GM18907 (cell line): Measurements from ENCODE around the gene TOMM6.
A peak's percentile ranks its signal among the peaks of the same experiment; 100 is the strongest.
"Not testable (repeated sequence)": the region's sequence is repeated elsewhere in the genome, so short reads cannot be mapped to it uniquely, and the experiment has no call there.

Experiments
- ATAC-seq: cut with Tn5 transposase; IDR thresholded peaks from one replicate; pipeline ENCODE4 v1.9.1; 2021; ENCODE audit warnings: mild to moderate bottlenecking, moderate library complexity; ENCODE audit not compliant: unreplicated experiment

The TOMM6 gene

GRCh38 chr6:41759905-41760579 lies 27.5 kb upstream of the TOMM6 start:
- ATAC-seq: no peak

DNA sequence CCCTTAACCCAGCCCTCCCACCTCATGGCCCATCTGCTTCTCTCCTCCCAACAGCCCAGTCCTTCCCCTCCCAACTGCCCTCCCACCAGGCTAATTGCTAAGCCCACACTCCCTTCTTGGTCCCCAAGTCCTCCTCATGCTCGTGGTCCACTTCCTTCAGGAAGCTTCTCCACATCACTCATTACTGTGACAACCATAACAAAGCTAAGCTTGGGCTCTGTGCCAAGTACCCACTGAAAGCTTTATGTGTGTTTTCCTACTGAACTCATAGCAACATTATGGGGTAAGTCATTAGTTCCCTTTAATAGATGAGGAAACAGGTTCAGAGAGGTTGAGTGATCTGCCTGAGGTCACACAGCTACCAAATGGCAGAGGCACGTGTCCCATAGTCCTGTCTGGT lies 24.0 kb upstream of the TOMM6 start:
- no peak for ATAC-seq

- not testable (repeated sequence) for ATAC-seq
These were observed 21.3 kb upstream of the TOMM6 start for GRCh38 chr6:41766043-41766664.

GRCh38 chr6:41767112-41767833 lies 20.2 kb upstream of the TOMM6 start:
- ATAC-seq: no peak

DNA sequence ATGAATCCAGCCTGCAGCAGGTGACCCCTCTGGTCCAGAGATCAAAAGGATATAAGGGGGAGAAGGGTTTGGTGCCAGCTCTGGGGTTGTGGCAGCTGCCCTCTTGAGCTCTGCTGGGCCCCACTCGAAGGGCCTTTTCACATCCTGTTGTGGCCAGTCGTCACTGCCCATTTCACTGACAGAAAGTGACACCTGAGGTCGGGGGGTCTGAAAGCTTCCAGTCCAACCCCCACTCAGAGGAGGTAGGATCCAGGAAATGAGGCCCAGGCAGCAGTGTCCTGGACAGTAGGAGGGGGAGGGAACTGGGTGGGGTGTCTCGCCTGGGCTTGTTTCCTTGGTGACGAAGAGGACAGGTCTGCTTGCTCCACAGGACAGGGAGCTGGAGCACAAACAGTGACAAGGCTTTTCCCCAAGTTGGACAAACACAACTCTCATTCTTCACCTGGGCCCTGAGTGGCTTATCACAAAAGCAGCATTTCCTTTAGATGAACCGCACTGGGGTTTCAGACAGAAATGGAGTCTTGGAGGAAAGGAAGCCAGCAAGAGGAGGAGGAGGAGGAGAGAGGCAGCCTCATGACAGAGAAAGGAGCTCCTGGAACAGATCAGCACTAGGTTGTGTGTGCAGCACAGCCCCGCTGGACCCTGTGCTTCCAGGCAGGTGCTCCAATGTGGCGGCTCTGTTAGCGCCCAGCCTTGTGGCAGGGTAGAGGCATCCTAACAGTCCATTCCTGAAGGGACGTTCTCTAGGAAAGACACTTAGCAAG lies 18.8 kb upstream of the TOMM6 start:
- no peak for ATAC-seq

- no peak for ATAC-seq
These were observed 18.1 kb upstream of the TOMM6 start for GRCh38 chr6:41769376-41769775.

- no peak for ATAC-seq
These were observed 17.0 kb upstream of the TOMM6 start for GRCh38 chr6:41770381-41771057.

DNA sequence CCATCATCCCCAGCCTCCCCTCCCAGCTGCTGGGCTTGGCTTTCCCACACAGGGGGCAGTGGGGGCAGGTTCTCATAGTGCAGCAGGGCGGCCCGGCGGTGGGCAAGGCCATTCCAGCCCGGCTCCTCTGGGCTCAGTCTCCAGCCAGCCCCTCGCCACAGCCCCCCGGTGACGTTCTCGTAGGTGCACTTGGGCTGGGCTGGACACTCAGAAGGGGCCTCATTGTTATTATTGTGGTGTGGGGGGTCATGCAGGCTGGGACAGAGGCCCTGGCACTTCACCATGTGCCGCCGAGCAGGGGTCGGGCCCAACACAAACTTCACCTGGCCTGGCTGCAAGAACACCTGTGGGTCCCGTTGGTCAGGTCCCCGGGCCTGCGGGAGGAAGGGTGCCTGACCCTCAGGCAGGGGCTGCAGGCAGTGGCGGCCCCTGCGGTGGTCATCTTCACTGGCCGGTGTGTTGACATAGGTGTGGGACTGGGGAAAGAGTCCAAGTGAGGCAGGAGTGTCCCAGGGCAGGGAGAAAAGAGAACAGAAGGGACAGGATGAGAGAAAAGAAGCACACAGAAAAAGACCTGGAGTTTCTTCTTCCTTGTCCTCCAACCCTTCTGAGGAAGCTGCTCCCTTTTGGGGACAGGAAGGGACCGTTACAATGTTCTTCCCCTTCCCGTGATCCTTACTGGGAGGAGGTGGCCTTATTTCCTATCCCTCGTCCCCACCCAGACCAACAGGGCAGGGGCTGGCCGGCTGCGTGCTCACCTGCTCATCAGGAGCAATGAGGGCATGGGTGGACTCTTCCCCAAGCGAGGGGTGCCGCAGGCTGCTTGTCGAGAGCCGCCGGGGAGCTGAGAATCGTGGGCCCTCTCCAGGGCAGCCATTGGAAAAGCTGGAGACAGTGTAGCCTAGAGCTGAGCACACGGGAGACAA lies 16.2 kb upstream of the TOMM6 start:
- ATAC-seq: no peak

GRCh38 chr6:41774841-41775240 lies 12.7 kb upstream of the TOMM6 start:
- ATAC-seq: no peak

GRCh38 chr6:41775293-41775882 lies 12.1 kb upstream of the TOMM6 start:
- no peak for ATAC-seq

DNA sequence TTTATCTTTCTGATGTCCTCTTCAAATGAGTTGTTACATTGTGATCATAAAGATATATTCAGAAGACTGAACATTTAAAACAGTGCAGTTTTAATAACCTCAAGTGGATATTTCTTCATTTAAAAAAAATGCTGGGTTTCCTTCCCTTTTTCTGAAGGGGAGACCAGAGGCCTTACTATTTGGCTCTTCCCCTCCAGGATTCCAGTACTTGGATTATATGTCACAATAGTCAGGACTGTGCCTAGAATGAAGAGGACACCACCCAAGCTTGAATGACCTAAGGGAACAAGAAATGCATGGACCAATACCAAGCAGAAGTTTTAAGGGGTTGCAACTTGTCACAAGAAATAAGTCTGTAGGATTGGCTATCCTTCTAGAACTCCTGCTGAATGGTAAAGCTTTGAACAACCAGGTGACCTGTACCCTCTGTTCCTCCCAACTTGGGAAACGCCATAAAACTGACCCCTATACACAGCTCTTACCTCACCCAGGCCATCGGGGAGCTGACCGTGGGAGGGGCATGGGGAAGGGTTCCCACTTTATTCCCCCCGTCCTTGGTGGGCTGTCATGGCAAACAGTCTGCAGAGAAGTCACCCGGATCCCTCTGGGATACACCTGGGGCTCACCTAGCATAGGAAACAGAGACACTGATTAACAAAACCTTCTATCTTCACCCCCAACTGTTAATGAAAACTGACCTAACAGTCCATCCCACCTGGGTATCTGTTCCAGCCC lies 9.8 kb upstream of the TOMM6 start:
- ATAC-seq: no peak

GRCh38 chr6:41778895-41779294 lies 8.6 kb upstream of the TOMM6 start:
- ATAC-seq: no peak

DNA sequence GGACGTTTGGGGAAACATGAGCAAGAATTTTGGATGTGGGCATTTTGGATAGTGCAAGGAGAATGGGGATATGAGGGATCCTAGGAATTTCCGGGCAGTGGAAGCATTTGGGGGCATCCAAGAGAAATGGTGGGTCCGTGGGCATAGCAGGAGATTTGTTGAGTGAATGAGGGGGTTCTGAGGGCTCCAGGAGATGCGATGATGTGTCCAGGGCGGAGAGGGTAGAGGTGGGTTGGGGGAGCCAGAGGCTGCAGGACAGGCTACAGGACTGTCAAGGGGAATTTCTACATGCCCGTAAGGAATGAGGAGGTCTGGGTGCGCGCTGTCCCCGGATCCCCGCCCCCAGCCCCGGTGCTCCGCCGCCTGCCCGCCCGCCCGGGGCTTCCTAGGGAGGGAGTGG lies 8.2 kb upstream of the TOMM6 start:
- peak; percentile 18 for ATAC-seq

DNA sequence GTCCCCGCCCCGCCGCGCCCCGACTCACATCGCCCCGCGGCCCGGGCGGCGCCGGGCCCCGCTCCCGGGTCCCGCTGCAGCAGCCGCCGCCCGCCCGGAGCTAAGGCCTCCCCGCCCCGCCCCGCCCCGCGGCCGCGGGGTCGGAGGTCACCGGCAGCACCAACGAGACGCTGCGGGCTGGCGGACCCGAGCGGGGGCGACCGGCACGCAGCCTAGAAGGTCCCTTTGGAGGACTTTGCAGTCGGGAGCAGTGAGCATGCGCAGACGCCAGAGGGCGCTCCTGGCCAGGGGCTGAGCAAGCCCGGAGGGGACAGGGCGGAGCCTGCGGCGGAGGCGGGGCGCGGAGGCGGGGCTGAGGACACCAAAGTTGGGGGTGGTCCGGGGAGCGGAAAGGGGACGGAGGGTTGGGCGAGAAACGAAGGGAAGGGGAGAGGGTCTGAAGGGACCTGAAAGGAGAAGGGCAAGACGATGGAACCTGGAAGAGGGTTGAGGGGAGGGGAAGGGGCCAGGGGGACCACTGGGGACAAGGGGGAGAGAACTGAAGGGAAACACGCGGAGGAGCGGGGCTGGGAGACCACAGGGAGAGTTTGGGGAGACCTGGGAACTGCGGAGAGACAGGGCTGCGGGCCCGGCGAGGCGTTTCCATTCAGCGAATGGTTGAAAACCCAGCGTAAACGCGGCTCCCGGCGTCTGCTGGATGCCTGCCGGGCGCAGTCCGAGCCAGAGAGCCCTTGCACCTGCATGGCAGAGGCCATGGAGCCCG lies 7.5 kb upstream of the TOMM6 start, which contains the start of gene FRS3:
FRS3 (minus strand) TSS at position 113 of the 763 bp plus-strand sequence. CDS start 2,913 bp downstream, outside the sequence.
- peak; percentile 91 for ATAC-seq

DNA sequence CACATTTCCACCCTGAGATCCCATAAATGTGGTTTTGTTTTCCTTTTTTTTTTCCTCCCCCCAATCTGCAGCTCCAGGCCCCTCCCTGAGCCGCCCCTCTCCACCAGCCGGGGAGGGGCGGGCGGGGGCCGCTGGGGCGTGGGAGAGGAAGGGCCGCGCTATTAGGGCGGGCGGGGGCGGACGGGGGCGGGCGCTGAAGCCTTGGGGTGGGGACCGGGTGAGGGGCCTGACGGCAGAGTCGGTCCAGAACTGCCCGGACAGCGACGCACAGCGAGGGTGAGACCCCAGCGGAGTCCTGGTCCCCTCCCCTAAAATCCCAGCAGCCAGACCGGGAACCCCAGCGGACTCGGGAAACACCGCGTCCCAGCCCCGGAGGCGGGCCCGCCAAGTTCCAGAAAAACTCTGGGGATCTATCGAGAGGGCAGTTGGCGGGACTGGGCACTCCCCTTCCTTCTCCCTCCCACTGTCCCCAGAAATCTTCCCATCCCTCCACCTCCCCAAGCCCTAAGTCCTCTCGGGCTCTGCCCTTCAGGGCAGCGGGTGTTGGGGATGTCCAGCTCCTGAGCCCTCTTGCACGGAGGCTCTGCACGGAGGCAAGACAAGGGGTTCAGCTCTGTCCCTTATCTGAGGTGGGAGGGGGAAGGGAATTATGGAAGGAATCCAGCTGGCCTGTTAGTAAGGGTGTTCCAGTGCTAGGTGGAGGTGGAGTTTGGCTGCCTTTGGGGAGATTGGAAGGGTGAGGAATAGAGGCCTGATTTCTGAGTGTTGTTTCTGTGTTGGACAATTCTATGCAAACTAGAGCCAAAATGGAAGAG lies 6.7 kb upstream of the TOMM6 start, which contains the start of gene PRICKLE4:
PRICKLE4 (plus strand) TSS at position 232 of the 815 bp plus-strand sequence. CDS start 2,692 bp downstream, outside the sequence.
- ATAC-seq: no peak

DNA sequence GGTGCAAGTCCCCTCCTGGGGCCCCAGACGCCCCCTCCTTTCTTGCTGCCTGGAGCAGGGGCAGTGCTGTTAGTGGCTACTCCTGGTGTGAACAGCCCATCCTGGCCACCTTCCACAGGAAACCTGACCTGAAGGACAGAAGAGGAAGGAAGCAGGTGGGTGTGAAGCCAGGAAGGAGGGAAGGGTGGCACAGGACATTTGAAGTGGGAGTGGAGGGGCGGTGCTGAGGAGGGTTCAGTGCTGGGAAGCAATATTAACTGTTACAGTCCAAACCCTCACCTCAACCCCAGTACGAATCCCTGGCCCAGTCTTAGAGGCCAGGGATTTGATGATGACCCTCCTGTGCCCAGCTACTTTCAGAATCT lies 6.1 kb upstream of the TOMM6 start:
- no peak for ATAC-seq
